Measurements from ENCODE around the gene CPEB4. TPM values are rescaled to one million over a fixed set of nuclear protein-coding genes. Genes with fewer than 3 reads are reported as not detected.

The CPEB4 gene
- total RNA-seq, 2 donors from 2014 or later: 9.4 to 11.3 TPM

DNA sequence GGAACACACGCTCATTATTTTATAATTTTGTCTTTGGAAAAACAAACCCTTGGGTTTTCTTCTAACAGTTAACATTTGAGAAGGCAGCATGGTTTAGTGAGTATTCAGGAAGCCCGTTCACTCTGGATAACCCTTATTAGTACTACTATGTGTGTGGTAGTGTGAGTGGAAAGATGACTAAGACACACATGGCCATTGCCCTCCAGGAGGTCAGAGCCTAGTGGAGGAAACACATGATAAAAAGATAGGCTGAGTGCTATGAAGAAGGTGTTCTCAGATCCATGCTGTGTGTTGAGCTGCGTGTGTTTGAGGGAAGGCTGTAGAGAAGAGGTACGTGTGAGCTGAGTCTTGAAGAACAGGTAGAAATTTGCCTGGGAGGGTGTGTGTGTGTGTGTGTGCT, 109.2 kb downstream of the CPEB4 start:
- Histone ChIP-seq H3K27me3 (ENCODE audit: control insufficient read depth, insufficient read depth, low read length, poor library complexity, severe bottlenecking) (peaks cover 6% of the 10 kb centered on the region), H3K4me3 (ENCODE audit: low read length) (no peak overlapping the region), H3K9ac (ENCODE audit: extremely low read depth, low read length, poor library complexity, severe bottlenecking) (no peak overlapping the region), H3K4me1 (ENCODE audit: control insufficient read depth, insufficient read depth, low read length) (no peaks in the 10 kb centered on the region), H3K36me3 (ENCODE audit: control insufficient read depth, insufficient read depth, low read length) (no peaks in the 10 kb centered on the region), H3K9me3 (ENCODE audit: control insufficient read depth, low read length) (no peaks in the 10 kb centered on the region), H3K27ac (ENCODE audit: low read depth, low read length) (no peak overlapping the region)
- no peak for TF ChIP-seq CTCF (conservative IDR thresholded peaks at IDR 0.05)
- no peak overlapping the region for H3K27ac Mint-ChIP-seq
- WGBS, 2 experiments (ENCODE audit: insufficient coverage in 1 of 2, insufficient read length in 1 of 2): 95% methylated on average over 3 to 4 of the region's 4 CpGs
- no peak overlapping the region for H3K4me3 Mint-ChIP-seq
- H3K9me3 Mint-ChIP-seq: no peaks in the 10 kb centered on the region
- H3K27me3 Mint-ChIP-seq (ENCODE audit: insufficient read depth): peaks cover 10% of the 10 kb centered on the region
- no peak for DNase-seq
- H3K4me1 Mint-ChIP-seq: no peaks in the 10 kb centered on the region
- no peaks in the 10 kb centered on the region for H3K36me3 Mint-ChIP-seq (ENCODE audit: low read depth)

DNA sequence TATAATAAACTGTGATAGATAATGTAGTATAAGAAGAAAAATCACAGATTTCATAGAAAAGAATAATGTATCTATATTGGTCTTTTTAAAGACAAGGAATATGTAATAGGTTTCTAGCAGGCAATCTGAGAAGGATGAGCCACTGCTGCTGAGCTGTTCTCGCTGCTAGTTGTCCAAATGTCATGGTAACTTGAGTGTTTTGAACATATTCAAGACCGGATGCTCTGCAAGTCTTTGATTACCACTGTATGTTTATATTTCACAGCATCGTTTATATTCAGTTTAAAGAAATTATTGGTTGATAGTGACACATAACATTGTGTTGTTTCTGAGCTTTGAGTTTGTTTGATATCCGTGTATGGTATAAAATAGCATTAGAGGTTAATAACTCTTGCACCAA, 110.4 kb downstream of the CPEB4 start:
- TF ChIP-seq CTCF (conservative IDR thresholded peaks at IDR 0.05): no peak
- Histone ChIP-seq H3K4me1 (ENCODE audit: control insufficient read depth, insufficient read depth, low read length) (no peaks in the 10 kb centered on the region), H3K36me3 (ENCODE audit: control insufficient read depth, insufficient read depth, low read length) (no peaks in the 10 kb centered on the region), H3K27ac (ENCODE audit: low read depth, low read length) (no peak overlapping the region), H3K9ac (ENCODE audit: extremely low read depth, low read length, poor library complexity, severe bottlenecking) (no peak overlapping the region), H3K9me3 (ENCODE audit: control insufficient read depth, low read length) (no peaks in the 10 kb centered on the region), H3K27me3 (ENCODE audit: control insufficient read depth, insufficient read depth, low read length, poor library complexity, severe bottlenecking) (peaks cover 6% of the 10 kb centered on the region), H3K4me3 (ENCODE audit: low read length) (no peak overlapping the region)
- H3K4me3 Mint-ChIP-seq: no peak overlapping the region
- no peaks in the 10 kb centered on the region for H3K4me1 Mint-ChIP-seq
- peaks cover 10% of the 10 kb centered on the region for H3K27me3 Mint-ChIP-seq (ENCODE audit: insufficient read depth)
- DNase-seq: no peak
- H3K9me3 Mint-ChIP-seq: no peaks in the 10 kb centered on the region
- H3K36me3 Mint-ChIP-seq (ENCODE audit: low read depth): no peaks in the 10 kb centered on the region
- 92 to 100% methylated on average over 2 to 4 of the region's 4 CpGs for WGBS, 2 experiments (ENCODE audit: insufficient coverage in 1 of 2, insufficient read length in 1 of 2)
- H3K27ac Mint-ChIP-seq: no peak overlapping the region

- Histone ChIP-seq H3K9me3 (ENCODE audit: control insufficient read depth, low read length) (no peaks in the 10 kb centered on the region), H3K27me3 (ENCODE audit: control insufficient read depth, insufficient read depth, low read length, poor library complexity, severe bottlenecking) (peaks cover 6% of the 10 kb centered on the region), H3K36me3 (ENCODE audit: control insufficient read depth, insufficient read depth, low read length) (no peaks in the 10 kb centered on the region), H3K27ac (ENCODE audit: low read depth, low read length) (no peak overlapping the region), H3K4me1 (ENCODE audit: control insufficient read depth, insufficient read depth, low read length) (no peaks in the 10 kb centered on the region), H3K4me3 (ENCODE audit: low read length) (no peak overlapping the region), H3K9ac (ENCODE audit: extremely low read depth, low read length, poor library complexity, severe bottlenecking) (no peak overlapping the region)
- no peaks in the 10 kb centered on the region for H3K4me1 Mint-ChIP-seq
- no peaks in the 10 kb centered on the region for H3K36me3 Mint-ChIP-seq (ENCODE audit: low read depth)
- 90 to 92% methylated on average over 4 of the region's 4 CpGs for WGBS, 2 experiments (ENCODE audit: insufficient coverage in 1 of 2, insufficient read length in 1 of 2)
- no peaks in the 10 kb centered on the region for H3K9me3 Mint-ChIP-seq
- TF ChIP-seq CTCF (conservative IDR thresholded peaks at IDR 0.05): no peak
- H3K27ac Mint-ChIP-seq: no peak overlapping the region
- no peak for DNase-seq
- peaks cover 5% of the 10 kb centered on the region for H3K27me3 Mint-ChIP-seq (ENCODE audit: insufficient read depth)
- H3K4me3 Mint-ChIP-seq: no peak overlapping the region
Measured at GRCh38 chr5:174000076-174000475, 111.9 kb downstream of the CPEB4 start.

Data from endodermal cell (in vitro differentiated cells).